GM12878 (cell line): ENCODE data around the gene RABEP2. TPM values are rescaled to one million over a fixed set of nuclear protein-coding genes. Genes with fewer than 3 reads are reported as not detected.

ENCODE experiments used
- ATAC-seq: fragments of 200-7000 bp; cut with Tn5 transposase; 3 replicates; pipeline ENCODE4 v1.9.1; 2020; ENCODE audit warnings: mild to moderate bottlenecking, moderate library complexity
- BruUV-seq: library from RNA; stranded (reverse); fragments of 400-500 nt; replicated peaks from 2 replicates; lab custom pipeline; 2021; lab: Mats Ljungman, UMichigan
- CTCF ChIA-PET: fragments of 300-600 bp; sonication (Branson Sonifier 250); formaldehyde crosslinking; extraction: SDS; loops from one replicate; lab custom pipeline; 2021; ENCODE audit warnings: inconsistent platforms; lab: Yijun Ruan, JAX
- POLR2A ChIA-PET: fragments of 350-600 bp; formaldehyde crosslinking; extraction: SDS; loops from one replicate; lab custom pipeline; 2021; ENCODE audit warnings: inconsistent platforms; lab: Charles Lee
- RAD21 ChIA-PET: fragments of 300-600 bp; sonication (Branson Sonifier 250); formaldehyde crosslinking; loops from one replicate; lab custom pipeline; 2023; ENCODE audit warnings: antibody characterized with exemption; ENCODE audit not compliant: unreplicated experiment; lab: Charles Lee
- SMC1A ChIA-PET: fragments of 300-600 bp; sonication (Branson Sonifier 250); formaldehyde crosslinking; loops from one replicate; lab custom pipeline; 2023; ENCODE audit not compliant: unreplicated experiment, uncharacterized antibody; lab: Charles Lee
- DNase-seq: peaks from one replicate; pipeline ENCODE4 v3.0.0-alpha.2; 2011; ENCODE audit warnings: low read depth, low spot score
- FAIRE-seq: peaks from 3 replicates; lab custom pipeline; 2011; peaks lifted over from hg19 to GRCh38; lab: Jason Lieb, UNC
- H2AFZ ChIP-seq: 2 replicates; pipeline ENCODE4 v1.6.0; 2011; ENCODE audit warnings: low read depth, low read length, control low read depth; ENCODE audit not compliant: control insufficient read depth
- H3K27ac ChIP-seq: 2 replicates; pipeline ENCODE4 v1.5.1; 2011; ENCODE audit warnings: control low read depth; ENCODE audit not compliant: control insufficient read depth, insufficient read depth
- H3K27me3 ChIP-seq, 2 experiments: replicated peaks in 1 of 2; 2 replicates each; pipeline versions ENCODE4 v1.6.0 to v1.6.1; 2011; ENCODE audit warnings: low read length in 1 of 2; ENCODE audit not compliant: control insufficient read depth in 2 of 2, insufficient read depth in 2 of 2
- H3K36me3 ChIP-seq, 2 experiments: 2 replicates each; pipeline ENCODE4 v1.5.1; 2011; ENCODE audit warnings: low read length in 1 of 2; ENCODE audit not compliant: control insufficient read depth in 2 of 2, insufficient read depth in 2 of 2
- H3K4me1 ChIP-seq: 2 replicates; pipeline ENCODE4 v1.6.1; 2011; ENCODE audit warnings: mild to moderate bottlenecking, low read length, moderate library complexity, mixed read lengths; ENCODE audit not compliant: control insufficient read depth, insufficient read depth
- H3K4me2 ChIP-seq: 2 replicates; pipeline ENCODE4 v1.6.0; 2011; ENCODE audit warnings: control low read depth; ENCODE audit not compliant: control insufficient read depth, insufficient read depth
- H3K4me3 ChIP-seq: fragments of 200-600 bp; sonication (generic); 2 replicates; pipeline ENCODE4 v1.5.1; 2016
- H3K79me2 ChIP-seq: 2 replicates; pipeline ENCODE4 v1.6.0; 2011; ENCODE audit warnings: low read length; ENCODE audit not compliant: control insufficient read depth, insufficient read depth
- H3K9ac ChIP-seq: 2 replicates; pipeline ENCODE4 v1.8.0; 2011; ENCODE audit warnings: low read length, control low read depth, mixed read lengths; ENCODE audit not compliant: control insufficient read depth, insufficient read depth
- H3K9me3 ChIP-seq: replicated peaks from 3 replicates; pipeline ENCODE4 v1.5.1; 2011; ENCODE audit warnings: mild to moderate bottlenecking, low read length; ENCODE audit not compliant: control insufficient read depth, insufficient read depth
- H4K20me1 ChIP-seq: 2 replicates; pipeline ENCODE4 v1.6.0; 2011; ENCODE audit not compliant: control insufficient read depth, insufficient read depth
- EZH2 ChIP-seq: IDR thresholded peaks from 2 replicates; pipeline ENCODE4 v1.6.1; 2012; ENCODE audit warnings: low read depth, mild to moderate bottlenecking, control low read depth, inconsistent platforms, low read length, borderline replicate concordance; ENCODE audit not compliant: control insufficient read depth
- FOXK2 ChIP-seq: fragments of 450-650 bp; IDR thresholded peaks from 2 replicates; pipeline ENCODE4 v1.6.1; 2017; ENCODE audit warnings: mild to moderate bottlenecking, moderate library complexity
- FOXM1 ChIP-seq: IDR thresholded peaks from 2 replicates; pipeline ENCODE4 v1.6.1; 2012; ENCODE audit warnings: low read depth, mild to moderate bottlenecking, inconsistent platforms, low read length, moderate library complexity
- IKZF1 ChIP-seq: fragments of 450-650 bp; conservative IDR thresholded peaks from 2 replicates; pipeline ENCODE4 v1.6.1; 2017; ENCODE audit warnings: antibody characterized with exemption, mild to moderate bottlenecking
- MEF2B ChIP-seq: fragments of 450-650 bp; IDR thresholded peaks from 2 replicates; pipeline ENCODE4 v1.6.1; 2018; ENCODE audit warnings: mild to moderate bottlenecking, moderate library complexity; ENCODE audit not compliant: partially characterized antibody, poor library complexity, severe bottlenecking
- NFXL1 ChIP-seq: fragments of 450-650 bp; IDR thresholded peaks from 2 replicates; pipeline ENCODE4 v1.6.1; 2017; ENCODE audit warnings: antibody characterized with exemption, mild to moderate bottlenecking, borderline replicate concordance
- NRF1 ChIP-seq: conservative IDR thresholded peaks from 2 replicates; pipeline ENCODE4 v1.6.1; 2011; ENCODE audit warnings: mild to moderate bottlenecking, low read depth, low read length, improper control_type of control experiment
- POLR2AphosphoS5 ChIP-seq: IDR thresholded peaks from 2 replicates; pipeline ENCODE4 v1.6.1; 2011; ENCODE audit warnings: mild to moderate bottlenecking, low read length, inconsistent platforms
- SMAD1 ChIP-seq: fragments of 450-650 bp; IDR thresholded peaks from 2 replicates; pipeline ENCODE4 v1.6.1; 2018; ENCODE audit warnings: mild to moderate bottlenecking, low read depth; ENCODE audit not compliant: partially characterized antibody
- SMC3 ChIP-seq: IDR thresholded peaks from 2 replicates; pipeline ENCODE4 v1.6.1; 2011; ENCODE audit warnings: low read length, improper control_type of control experiment, borderline replicate concordance
- TBL1XR1 ChIP-seq: IDR thresholded peaks from 2 replicates; pipeline ENCODE4 v1.6.1; 2012; ENCODE audit warnings: low read depth, low read length, improper control_type of control experiment
- YY1 ChIP-seq: IDR thresholded peaks from 2 replicates; pipeline ENCODE4 v1.6.1; 2011; ENCODE audit warnings: low read depth, mild to moderate bottlenecking, low read length
- ZNF622 ChIP-seq: fragments of 450-650 bp; IDR thresholded peaks from 2 replicates; pipeline ENCODE4 v1.6.1; 2017; ENCODE audit warnings: mild to moderate bottlenecking, inconsistent platforms
- ZSCAN29 ChIP-seq: fragments of 450-650 bp; IDR thresholded peaks from 2 replicates; pipeline ENCODE4 v1.6.1; 2017; ENCODE audit warnings: mild to moderate bottlenecking, moderate library complexity
- WGBS: methylation state at CpG from one replicate; pipeline ENCODE4 v1.1.6; 2016; ENCODE audit warnings: low lambda C conversion rate; ENCODE audit not compliant: insufficient replicate concordance, insufficient coverage; ENCODE audit errors: missing lambda C conversion rate; 5-methylcytosine and 5-hydroxymethylcytosine counted together
- in situ Hi-C: fragments of 300-500 bp; cut with MboI; formaldehyde crosslinking; loops from 9 replicates; pipeline ENCODE4 v1.14.3; 2018; ENCODE audit warnings: mixed read lengths
- intact Hi-C: fragments of 100-400 bp; cut with micrococcal nuclease; formaldehyde crosslinking; loops from one replicate; pipeline ENCODE4 v1.14.2; 2022; ENCODE audit not compliant: unreplicated experiment
- polyA plus RNA-seq, 11 experiments: library from polyadenylated mRNA; depleted of rRNA in 4 of 11; unstranded in 6 of 11; stranded (reverse) in 5 of 11; fragments of >200 nt; fragmentation: Nextera tagmentation in 4 of 11; fragmentation: Illumina TruSeq in 1 of 11; extraction: Ambion mirVana in 4 of 11; extraction: Trizol in 1 of 11; gene quantifications; 1 replicate in 1 of 11; 2 replicates in 10 of 11; pipeline versions ENCODE4 v1.2.1 to v1.2.3, GENCODE V29; 2011 to 2016; ENCODE audit warnings: inconsistent platforms in 2 of 11, missing spikeins in 2 of 11, low read depth in 1 of 11
- total RNA-seq, 4 experiments: library from RNA; depleted of rRNA in 3 of 4; stranded (reverse); fragments of >200 nt in 3 of 4; fragmentation: Illumina TruSeq in 1 of 4; extraction: Trizol in 1 of 4; gene quantifications; 2 replicates each; pipeline versions ENCODE4 v1.2.1 to v1.2.3, GENCODE V29; 2013 to 2021
- TF ChIP-seq, protein P1 (sequence below): fragments of 450-650 bp; IDR thresholded peaks from 2 replicates; pipeline ENCODE4 v1.6.1; 2017; ENCODE audit warnings: borderline replicate concordance
- TF ChIP-seq, protein P2 (sequence below): fragments of 450-650 bp; IDR thresholded peaks from 2 replicates; pipeline ENCODE4 v1.6.1; 2017; ENCODE audit warnings: mild to moderate bottlenecking, moderate library complexity

Gene RABEP2
- total and polyA plus RNA-seq, 10 of the 15 experiments (the other 5 are each of a cell fraction or from before 2014, with no cell fraction given), result 0.47 to 33.2 (median 18.6) TPM

- TF ChIP-seq IKZF1 (no peak), NRF1 (no peak), FOXM1 (no peak), EZH2 (no peak), ZNF622 (no peak)
- TF ChIP-seq, protein P1, sequence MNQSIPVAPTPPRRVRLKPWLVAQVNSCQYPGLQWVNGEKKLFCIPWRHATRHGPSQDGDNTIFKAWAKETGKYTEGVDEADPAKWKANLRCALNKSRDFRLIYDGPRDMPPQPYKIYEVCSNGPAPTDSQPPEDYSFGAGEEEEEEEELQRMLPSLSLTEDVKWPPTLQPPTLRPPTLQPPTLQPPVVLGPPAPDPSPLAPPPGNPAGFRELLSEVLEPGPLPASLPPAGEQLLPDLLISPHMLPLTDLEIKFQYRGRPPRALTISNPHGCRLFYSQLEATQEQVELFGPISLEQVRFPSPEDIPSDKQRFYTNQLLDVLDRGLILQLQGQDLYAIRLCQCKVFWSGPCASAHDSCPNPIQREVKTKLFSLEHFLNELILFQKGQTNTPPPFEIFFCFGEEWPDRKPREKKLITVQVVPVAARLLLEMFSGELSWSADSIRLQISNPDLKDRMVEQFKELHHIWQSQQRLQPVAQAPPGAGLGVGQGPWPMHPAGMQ, result no peak
Measured at GRCh38 chr16:28933171-28933570, 8.1 kb upstream of the RABEP2 start (continued).

DNA sequence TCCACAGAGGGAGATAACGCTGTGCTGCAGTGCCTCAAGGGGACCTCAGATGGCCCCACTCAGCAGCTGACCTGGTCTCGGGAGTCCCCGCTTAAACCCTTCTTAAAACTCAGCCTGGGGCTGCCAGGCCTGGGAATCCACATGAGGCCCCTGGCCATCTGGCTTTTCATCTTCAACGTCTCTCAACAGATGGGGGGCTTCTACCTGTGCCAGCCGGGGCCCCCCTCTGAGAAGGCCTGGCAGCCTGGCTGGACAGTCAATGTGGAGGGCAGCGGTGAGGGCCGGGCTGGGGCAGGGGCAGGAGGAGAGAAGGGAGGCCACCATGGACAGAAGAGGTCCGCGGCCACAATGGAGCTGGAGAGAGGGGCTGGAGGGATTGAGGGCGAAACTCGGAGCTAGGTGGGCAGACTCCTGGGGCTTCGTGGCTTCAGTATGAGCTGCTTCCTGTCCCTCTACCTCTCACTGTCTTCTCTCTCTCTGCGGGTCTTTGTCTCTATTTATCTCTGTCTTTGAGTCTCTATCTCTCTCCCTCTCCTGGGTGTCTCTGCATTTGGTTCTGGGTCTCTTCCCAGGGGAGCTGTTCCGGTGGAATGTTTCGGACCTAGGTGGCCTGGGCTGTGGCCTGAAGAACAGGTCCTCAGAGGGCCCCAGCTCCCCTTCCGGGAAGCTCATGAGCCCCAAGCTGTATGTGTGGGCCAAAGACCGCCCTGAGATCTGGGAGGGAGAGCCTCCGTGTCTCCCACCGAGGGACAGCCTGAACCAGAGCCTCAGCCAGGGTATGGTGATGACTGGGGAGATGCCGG lies 7.5 kb upstream of the RABEP2 start:
- ChIA-PET RAD21 (interaction anchor here (1.0 to 4.5 kb wide), 7 partner anchors 9 to 109 kb away, joined by 3 to 46 read pairs (median 7); partner anchors contain the start of genes ATP2A1, SH2B1 and TUFM), SMC1A (interaction anchor here (0.6 to 4.2 kb wide), 16 partner anchors 9 to 416 kb away, joined by 3 to 52 read pairs (median 4); partner anchors contain the start of genes ATXN2L, NFATC2IP, RABEP2 and SH2B1)
- ATAC-seq, result peak; percentile 49
- TF ChIP-seq SMAD1 (peak; percentile 35), MEF2B (no peak), SMC3 (0 out of 2 replicates have a peak, but pooled peaks have one; percentile 14), FOXK2 (no peak), TBL1XR1 (0 out of 2 replicates have a peak, but pooled peaks have one; percentile 25), ZSCAN29 (peak; percentile 21; the same call in 1 of the 2 replicates), NFXL1 (no peak), YY1 (no peak), POLR2AphosphoS5 (no peak; the same call in 1 of the 2 replicates)
- TF ChIP-seq, protein P2, sequence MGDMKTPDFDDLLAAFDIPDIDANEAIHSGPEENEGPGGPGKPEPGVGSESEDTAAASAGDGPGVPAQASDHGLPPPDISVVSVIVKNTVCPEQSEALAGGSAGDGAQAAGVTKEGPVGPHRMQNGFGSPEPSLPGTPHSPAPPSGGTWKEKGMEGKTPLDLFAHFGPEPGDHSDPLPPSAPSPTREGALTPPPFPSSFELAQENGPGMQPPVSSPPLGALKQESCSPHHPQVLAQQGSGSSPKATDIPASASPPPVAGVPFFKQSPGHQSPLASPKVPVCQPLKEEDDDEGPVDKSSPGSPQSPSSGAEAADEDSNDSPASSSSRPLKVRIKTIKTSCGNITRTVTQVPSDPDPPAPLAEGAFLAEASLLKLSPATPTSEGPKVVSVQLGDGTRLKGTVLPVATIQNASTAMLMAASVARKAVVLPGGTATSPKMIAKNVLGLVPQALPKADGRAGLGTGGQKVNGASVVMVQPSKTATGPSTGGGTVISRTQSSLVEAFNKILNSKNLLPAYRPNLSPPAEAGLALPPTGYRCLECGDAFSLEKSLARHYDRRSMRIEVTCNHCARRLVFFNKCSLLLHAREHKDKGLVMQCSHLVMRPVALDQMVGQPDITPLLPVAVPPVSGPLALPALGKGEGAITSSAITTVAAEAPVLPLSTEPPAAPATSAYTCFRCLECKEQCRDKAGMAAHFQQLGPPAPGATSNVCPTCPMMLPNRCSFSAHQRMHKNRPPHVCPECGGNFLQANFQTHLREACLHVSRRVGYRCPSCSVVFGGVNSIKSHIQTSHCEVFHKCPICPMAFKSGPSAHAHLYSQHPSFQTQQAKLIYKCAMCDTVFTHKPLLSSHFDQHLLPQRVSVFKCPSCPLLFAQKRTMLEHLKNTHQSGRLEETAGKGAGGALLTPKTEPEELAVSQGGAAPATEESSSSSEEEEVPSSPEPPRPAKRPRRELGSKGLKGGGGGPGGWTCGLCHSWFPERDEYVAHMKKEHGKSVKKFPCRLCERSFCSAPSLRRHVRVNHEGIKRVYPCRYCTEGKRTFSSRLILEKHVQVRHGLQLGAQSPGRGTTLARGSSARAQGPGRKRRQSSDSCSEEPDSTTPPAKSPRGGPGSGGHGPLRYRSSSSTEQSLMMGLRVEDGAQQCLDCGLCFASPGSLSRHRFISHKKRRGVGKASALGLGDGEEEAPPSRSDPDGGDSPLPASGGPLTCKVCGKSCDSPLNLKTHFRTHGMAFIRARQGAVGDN, result peak; percentile 14; the same call in 1 of the 2 replicates

More for the DNA sequence above, 7.5 kb upstream of the RABEP2 start:
- Histone ChIP-seq H3K9me3 (no peaks in the 10 kb centered on the region), H3K27ac (peak overlapping the region; percentile 92), H3K4me1 (peaks cover 16% of the 10 kb centered on the region), H3K9ac (peak overlapping the region; percentile 97), H3K27me3 (no peaks in the 10 kb centered on the region), H3K79me2 (peaks cover 21% of the 10 kb centered on the region), H3K36me3 (peaks cover 0 to 6% of the 10 kb centered on the region in 2 experiments; a peak in 1 of 4 replicates), H2AFZ (peak overlapping the region; percentile 79), H3K4me2 (peak overlapping the region; percentile 95), H3K4me3 (peak overlapping the region; percentile 96), H4K20me1 (no peaks in the 10 kb centered on the region)
- FAIRE-seq (no peak), DNase-seq (no peak)
- POLR2A ChIA-PET, result interaction anchor here (0.6 to 3.7 kb wide), 16 partner anchors 9 to 1188 kb away, joined by 3 to 39 read pairs (median 4); partner anchors contain the start of genes ATXN2L, RABEP2, SH2B1 and TUFM
- WGBS, result 2% methylated on average over 20 of the region's 20 CpGs
- TSS peak; percentile 74 for BruUV-seq
- in situ Hi-C loops, result no loop called here
- intact Hi-C loops, result loop anchor here (5.0 kb wide), 1 partner anchor 55 kb away; the partner anchor contains the start of gene ATP2A1
- CTCF ChIA-PET, result interaction anchor here (0.6 to 7.2 kb wide), 14 partner anchors 9 to 116 kb away, joined by 3 to 136 read pairs (median 4); partner anchors contain the start of genes ATP2A1, SH2B1 and TUFM
